ENCODE measurements around the gene HOXA13. TPM values are rescaled to one million over a fixed set of nuclear protein-coding genes. Genes with fewer than 3 reads are reported as not detected.
A peak's percentile ranks its signal among the peaks of the same experiment; 100 is the strongest.

The HOXA13 gene
- total RNA-seq, 1 donor from 2014 or later, result not detected

GRCh38 chr7:27173511-27173955 lies 26.4 kb downstream of the HOXA13 start:
- no peaks in the 10 kb centered on the region for H3K9me3 Mint-ChIP-seq (ENCODE audit: low read depth)
- H3K4me3 Mint-ChIP-seq (ENCODE audit: unreplicated experiment), result no peak overlapping the region

GRCh38 chr7:27172823-27173510 lies 26.9 kb downstream of the HOXA13 start:
- H3K27me3 Mint-ChIP-seq (ENCODE audit: low read depth), result peaks cover 74% of the 10 kb centered on the region
- peak overlapping the region; percentile 35 for H3K4me3 Mint-ChIP-seq (ENCODE audit: unreplicated experiment)
- no peak overlapping the region for H3K27ac Mint-ChIP-seq (ENCODE audit: unreplicated experiment)

More at GRCh38 chr7:27173511-27173955, 26.4 kb downstream of the HOXA13 start:
- no peak for TF ChIP-seq CTCF (IDR thresholded peaks at IDR 0.05)
- peaks cover 74% of the 10 kb centered on the region for H3K27me3 Mint-ChIP-seq (ENCODE audit: low read depth)
- peaks cover 11% of the 10 kb centered on the region for H3K4me1 Mint-ChIP-seq (ENCODE audit: low read depth)
- DNase-seq (ENCODE audit: low spot score), result peak; percentile 66
- no peak overlapping the region for H3K27ac Mint-ChIP-seq (ENCODE audit: unreplicated experiment)
- peaks cover 11% of the 10 kb centered on the region for H3K36me3 Mint-ChIP-seq (ENCODE audit: low read depth)

GRCh38 chr7:27172315-27172774 lies 27.5 kb downstream of the HOXA13 start:
- TF ChIP-seq CTCF (IDR thresholded peaks at IDR 0.05), result no peak
- Mint-ChIP-seq H3K27ac (ENCODE audit: unreplicated experiment) (no peak overlapping the region), H3K4me3 (ENCODE audit: unreplicated experiment) (no peak overlapping the region), H3K27me3 (ENCODE audit: low read depth) (peaks cover 74% of the 10 kb centered on the region), H3K36me3 (ENCODE audit: low read depth) (peaks cover 7% of the 10 kb centered on the region), H3K9me3 (ENCODE audit: low read depth) (no peaks in the 10 kb centered on the region), H3K4me1 (ENCODE audit: low read depth) (peaks cover 11% of the 10 kb centered on the region)
- peak; percentile 67 for DNase-seq (ENCODE audit: low spot score)

More at GRCh38 chr7:27172823-27173510, 26.9 kb downstream of the HOXA13 start:
- TF ChIP-seq CTCF (IDR thresholded peaks at IDR 0.05), result no peak
- peak; percentile 51 for DNase-seq (ENCODE audit: low spot score)
- H3K36me3 Mint-ChIP-seq (ENCODE audit: low read depth), result peaks cover 11% of the 10 kb centered on the region
- peaks cover 11% of the 10 kb centered on the region for H3K4me1 Mint-ChIP-seq (ENCODE audit: low read depth)
- no peaks in the 10 kb centered on the region for H3K9me3 Mint-ChIP-seq (ENCODE audit: low read depth)

- Mint-ChIP-seq H3K9me3 (ENCODE audit: low read depth) (no peaks in the 10 kb centered on the region), H3K4me1 (ENCODE audit: low read depth) (peaks cover 11% of the 10 kb centered on the region), H3K4me3 (ENCODE audit: unreplicated experiment) (no peak overlapping the region), H3K27ac (ENCODE audit: unreplicated experiment) (no peak overlapping the region), H3K36me3 (ENCODE audit: low read depth) (peaks cover 7% of the 10 kb centered on the region), H3K27me3 (ENCODE audit: low read depth) (peaks cover 74% of the 10 kb centered on the region)
- DNase-seq (ENCODE audit: low spot score), result peak; percentile 47
- no peak for TF ChIP-seq CTCF (IDR thresholded peaks at IDR 0.05)
Observed at GRCh38 chr7:27171637-27172314, 28.1 kb downstream of the HOXA13 start.

- H3K27me3 Mint-ChIP-seq (ENCODE audit: low read depth), result peaks cover 74% of the 10 kb centered on the region
- no peaks in the 10 kb centered on the region for H3K9me3 Mint-ChIP-seq (ENCODE audit: low read depth)
- no peak overlapping the region for H3K27ac Mint-ChIP-seq (ENCODE audit: unreplicated experiment)
- no peak overlapping the region for H3K4me3 Mint-ChIP-seq (ENCODE audit: unreplicated experiment)
- peak; percentile 54 for DNase-seq (ENCODE audit: low spot score)
- H3K4me1 Mint-ChIP-seq (ENCODE audit: low read depth), result peaks cover 11% of the 10 kb centered on the region
- no peak for TF ChIP-seq CTCF (IDR thresholded peaks at IDR 0.05)
- peaks cover 7% of the 10 kb centered on the region for H3K36me3 Mint-ChIP-seq (ENCODE audit: low read depth)
Observed at GRCh38 chr7:27171325-27171636, 28.6 kb downstream of the HOXA13 start.
